ENCODE results near the gene PMEPA1.

The PMEPA1 gene

DNA sequence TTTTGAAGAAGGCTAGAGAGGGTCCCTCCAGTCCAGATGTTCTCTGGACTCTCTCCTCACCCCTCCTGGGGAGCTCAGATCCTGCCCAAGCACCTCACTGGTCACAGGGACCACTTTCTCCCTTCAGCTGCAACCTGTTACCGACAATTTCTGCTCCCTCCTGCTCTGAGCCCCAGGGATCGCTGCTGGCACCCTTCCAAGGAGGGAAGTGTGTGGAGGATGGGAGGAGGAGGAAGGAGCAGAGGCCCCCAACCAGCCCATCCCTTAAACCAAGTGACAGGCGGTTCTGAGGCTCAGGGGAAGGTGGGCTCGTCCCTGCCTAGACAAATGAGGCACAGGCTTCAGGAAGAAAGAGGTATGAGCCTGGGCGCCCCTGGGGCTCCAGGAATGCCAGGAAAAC is 13.9 kb downstream of the PMEPA1 start:
- no peaks in the 10 kb centered on the region for H3K27me3 ChIP-seq (ENCODE audit: control insufficient read depth, insufficient read depth, low read length)
- H3K36me3 ChIP-seq (ENCODE audit: control insufficient read depth, insufficient read depth, low read length): no peaks in the 10 kb centered on the region
- H3K4me1 ChIP-seq (ENCODE audit: control insufficient read depth, insufficient read depth, low read length): no peaks in the 10 kb centered on the region
- no peak overlapping the region for H3K27ac ChIP-seq (ENCODE audit: low read depth, low read length)
- no peak overlapping the region for H3K9ac ChIP-seq (ENCODE audit: low read length)
- no peak overlapping the region for H3K4me3 ChIP-seq (ENCODE audit: low read length)

DNA sequence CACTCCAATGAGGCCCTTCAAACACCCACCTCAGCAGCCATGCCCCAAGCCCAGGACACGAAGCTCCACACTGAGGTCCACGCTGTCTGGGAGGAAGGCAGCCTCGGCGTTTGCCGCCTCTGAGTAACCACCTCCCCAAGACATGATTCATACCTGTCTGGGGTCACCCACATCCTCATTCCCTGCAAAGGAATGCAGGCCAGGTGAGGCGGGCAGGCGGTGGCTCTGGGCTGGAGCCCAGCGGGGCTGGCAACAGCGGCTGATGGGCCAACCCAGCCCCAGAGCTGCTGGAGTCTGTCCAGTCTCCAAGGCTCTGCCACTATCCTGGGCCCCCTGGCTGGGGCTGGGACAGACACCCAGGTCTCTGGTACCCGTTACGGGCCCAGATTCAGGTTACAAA is 14.8 kb downstream of the PMEPA1 start:
- Histone ChIP-seq H3K9ac (ENCODE audit: low read length) (no peak overlapping the region), H3K27ac (ENCODE audit: low read depth, low read length) (no peak overlapping the region), H3K4me3 (ENCODE audit: low read length) (no peak overlapping the region), H3K4me1 (ENCODE audit: control insufficient read depth, insufficient read depth, low read length) (no peaks in the 10 kb centered on the region), H3K27me3 (ENCODE audit: control insufficient read depth, insufficient read depth, low read length) (no peaks in the 10 kb centered on the region), H3K36me3 (ENCODE audit: control insufficient read depth, insufficient read depth, low read length) (no peaks in the 10 kb centered on the region)

DNA sequence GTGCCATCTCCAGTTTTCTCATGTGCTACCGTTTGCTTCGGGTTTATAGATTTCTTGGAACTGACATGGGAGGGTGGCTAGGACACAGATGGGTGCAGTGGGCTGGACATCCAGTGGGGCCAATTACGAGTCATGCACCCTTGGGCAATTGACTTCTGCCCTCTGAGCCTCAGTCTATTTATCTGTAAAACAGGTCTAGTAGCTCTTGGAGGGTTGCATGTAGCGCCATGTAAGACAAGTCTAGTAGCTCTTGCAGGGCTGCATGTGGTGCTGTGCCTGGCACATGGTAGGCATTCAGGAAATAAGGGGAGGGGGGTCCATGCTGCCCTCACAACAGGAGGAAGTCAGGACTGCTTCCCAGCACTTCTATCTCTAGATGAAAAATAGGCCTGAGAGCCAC is 15.3 kb downstream of the PMEPA1 start:
- no peak overlapping the region for H3K27ac ChIP-seq (ENCODE audit: low read depth, low read length)
- H3K4me1 ChIP-seq (ENCODE audit: control insufficient read depth, insufficient read depth, low read length): no peaks in the 10 kb centered on the region
- H3K36me3 ChIP-seq (ENCODE audit: control insufficient read depth, insufficient read depth, low read length): no peaks in the 10 kb centered on the region
- no peaks in the 10 kb centered on the region for H3K27me3 ChIP-seq (ENCODE audit: control insufficient read depth, insufficient read depth, low read length)
- no peak overlapping the region for H3K9ac ChIP-seq (ENCODE audit: low read length)
- H3K4me3 ChIP-seq (ENCODE audit: low read length): no peak overlapping the region

DNA sequence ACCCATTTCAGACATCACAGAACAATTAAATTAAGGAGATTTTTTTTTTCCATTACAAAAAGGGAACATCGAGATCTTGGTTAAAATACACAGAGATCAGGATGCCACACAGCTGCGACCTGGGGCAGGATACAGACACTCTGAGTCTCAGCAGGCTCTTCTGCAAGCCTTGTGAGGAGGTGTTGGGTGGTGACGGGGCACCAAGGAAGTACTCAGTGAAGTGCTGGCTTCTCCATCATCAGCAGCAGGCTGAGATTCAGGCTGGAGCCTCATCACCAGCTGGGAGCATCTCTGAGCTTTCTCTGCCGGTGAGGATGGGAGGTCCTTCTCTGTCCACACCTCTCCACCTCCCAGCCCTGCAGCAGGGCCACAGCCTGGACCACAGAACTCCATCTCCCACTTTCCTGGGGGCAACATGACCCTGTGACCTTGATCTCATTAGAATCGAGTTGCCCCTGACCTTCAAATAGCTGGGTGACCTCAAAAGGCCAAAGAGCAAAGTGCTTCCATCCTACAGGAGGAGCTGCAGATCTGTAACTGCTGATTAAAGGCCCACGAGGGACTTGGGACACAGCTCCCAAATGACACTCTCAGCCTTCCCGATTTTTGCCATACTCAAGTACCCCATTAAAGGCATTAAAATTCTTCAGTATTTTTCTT is 16.0 kb downstream of the PMEPA1 start:
- Histone ChIP-seq H3K36me3 (ENCODE audit: control insufficient read depth, insufficient read depth, low read length) (no peaks in the 10 kb centered on the region), H3K4me1 (ENCODE audit: control insufficient read depth, insufficient read depth, low read length) (no peaks in the 10 kb centered on the region), H3K27me3 (ENCODE audit: control insufficient read depth, insufficient read depth, low read length) (no peaks in the 10 kb centered on the region), H3K27ac (ENCODE audit: low read depth, low read length) (no peak overlapping the region), H3K4me3 (ENCODE audit: low read length) (no peak overlapping the region), H3K9ac (ENCODE audit: low read length) (no peak overlapping the region)

DNA sequence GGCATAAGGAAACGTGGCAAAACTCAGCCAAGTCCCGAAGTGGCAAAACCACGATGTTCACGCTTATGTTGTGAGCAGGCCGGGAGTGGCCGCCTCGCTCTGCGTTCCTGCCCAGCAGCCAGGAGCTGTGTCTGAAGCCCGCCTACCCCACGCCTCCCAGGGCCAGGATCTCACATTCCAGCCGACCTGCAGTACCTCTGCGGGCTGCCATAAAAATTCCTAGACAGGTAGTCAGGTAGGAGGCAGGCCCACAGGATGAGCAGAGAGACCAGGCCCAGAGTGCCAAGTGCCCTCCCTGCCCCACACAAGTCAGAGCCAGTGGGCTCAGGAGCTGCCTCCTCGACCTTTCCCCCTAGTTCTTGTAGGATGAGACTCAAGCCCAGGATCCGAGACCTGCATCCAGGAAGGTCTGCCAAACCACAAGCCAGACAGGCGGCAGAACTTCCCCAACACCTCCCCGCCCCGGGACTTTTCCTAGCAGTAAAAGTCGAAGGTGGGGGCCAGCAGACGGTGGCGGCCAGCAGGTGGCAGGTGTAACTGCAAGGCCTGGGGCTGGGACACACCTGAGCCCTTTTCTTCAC is 16.7 kb downstream of the PMEPA1 start:
- no peaks in the 10 kb centered on the region for H3K4me1 ChIP-seq (ENCODE audit: control insufficient read depth, insufficient read depth, low read length)
- H3K9ac ChIP-seq (ENCODE audit: low read length): no peak overlapping the region
- no peak overlapping the region for H3K27ac ChIP-seq (ENCODE audit: low read depth, low read length)
- no peaks in the 10 kb centered on the region for H3K36me3 ChIP-seq (ENCODE audit: control insufficient read depth, insufficient read depth, low read length)
- no peaks in the 10 kb centered on the region for H3K27me3 ChIP-seq (ENCODE audit: control insufficient read depth, insufficient read depth, low read length)
- no peak overlapping the region for H3K4me3 ChIP-seq (ENCODE audit: low read length)

DNA sequence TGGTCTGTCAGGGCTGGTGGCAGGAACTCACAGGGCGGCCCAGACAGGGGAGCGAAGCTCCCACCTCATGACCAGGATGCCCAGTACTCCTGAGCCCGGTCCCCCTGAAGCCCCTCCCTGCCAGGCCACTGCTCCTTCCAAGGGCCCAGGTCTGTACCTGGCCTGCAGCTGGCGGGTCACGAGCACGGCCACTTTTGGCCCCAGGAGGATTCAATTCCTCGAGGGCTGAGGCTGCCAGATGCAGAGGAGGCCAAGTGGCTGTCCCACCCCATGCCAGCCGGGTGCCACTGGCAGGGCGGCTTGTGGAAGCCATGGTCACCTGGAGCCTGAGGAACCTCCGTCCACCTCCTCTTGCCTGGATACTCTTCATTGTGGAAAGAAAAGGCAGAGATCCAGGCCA is 17.4 kb downstream of the PMEPA1 start:
- H3K27me3 ChIP-seq (ENCODE audit: control insufficient read depth, insufficient read depth, low read length): no peaks in the 10 kb centered on the region
- no peak overlapping the region for H3K4me3 ChIP-seq (ENCODE audit: low read length)
- H3K27ac ChIP-seq (ENCODE audit: low read depth, low read length): no peak overlapping the region
- H3K4me1 ChIP-seq (ENCODE audit: control insufficient read depth, insufficient read depth, low read length): no peaks in the 10 kb centered on the region
- H3K9ac ChIP-seq (ENCODE audit: low read length): no peak overlapping the region
- H3K36me3 ChIP-seq (ENCODE audit: control insufficient read depth, insufficient read depth, low read length): no peaks in the 10 kb centered on the region

DNA sequence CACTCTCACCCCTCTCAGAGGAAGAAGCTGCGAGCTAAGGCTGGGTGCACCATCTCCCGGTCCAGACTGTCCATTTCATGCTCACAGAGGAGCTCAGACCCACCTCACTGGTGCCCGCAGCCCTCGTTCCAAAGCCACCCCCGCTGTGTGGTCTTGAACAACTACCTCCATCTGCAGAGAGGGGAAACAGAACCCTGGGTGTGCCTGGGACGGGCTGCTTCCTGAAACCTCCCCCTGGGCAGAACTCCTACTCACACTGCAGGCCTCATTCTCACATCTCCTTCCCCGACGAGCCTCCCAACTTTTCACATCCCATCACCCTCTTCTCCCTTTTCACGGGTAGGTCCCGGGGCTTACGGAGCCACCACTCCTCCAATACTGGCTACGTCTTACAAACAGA is 18.1 kb downstream of the PMEPA1 start:
- Histone ChIP-seq H3K27me3 (ENCODE audit: control insufficient read depth, insufficient read depth, low read length) (no peaks in the 10 kb centered on the region), H3K4me3 (ENCODE audit: low read length) (no peak overlapping the region), H3K4me1 (ENCODE audit: control insufficient read depth, insufficient read depth, low read length) (no peaks in the 10 kb centered on the region), H3K36me3 (ENCODE audit: control insufficient read depth, insufficient read depth, low read length) (no peaks in the 10 kb centered on the region), H3K27ac (ENCODE audit: low read depth, low read length) (no peak overlapping the region), H3K9ac (ENCODE audit: low read length) (no peak overlapping the region)

DNA sequence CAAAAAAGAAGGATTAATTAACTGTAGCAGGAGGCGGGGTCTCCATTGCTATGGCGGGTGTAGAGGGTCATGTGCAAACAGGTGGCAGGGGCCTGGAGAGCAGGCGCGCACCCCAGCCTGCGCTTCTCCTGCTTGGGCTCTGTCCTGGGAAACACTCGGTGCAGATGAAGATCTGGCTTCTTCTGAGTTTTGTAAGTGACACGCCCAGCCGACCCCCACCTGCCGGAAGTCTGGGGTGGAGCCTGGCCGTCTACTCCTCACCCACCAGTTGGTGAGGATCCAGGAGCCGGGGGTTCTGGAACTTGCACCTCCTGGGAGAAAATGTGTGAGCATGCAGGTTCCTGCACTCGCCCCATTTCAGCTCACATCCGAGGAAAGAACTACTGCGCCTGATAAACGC is 19.3 kb downstream of the PMEPA1 start:
- Histone ChIP-seq H3K4me3 (ENCODE audit: low read length) (no peak overlapping the region), H3K9ac (ENCODE audit: low read length) (no peak overlapping the region), H3K27ac (ENCODE audit: low read depth, low read length) (no peak overlapping the region), H3K27me3 (ENCODE audit: control insufficient read depth, insufficient read depth, low read length) (no peaks in the 10 kb centered on the region), H3K36me3 (ENCODE audit: control insufficient read depth, insufficient read depth, low read length) (no peaks in the 10 kb centered on the region), H3K4me1 (ENCODE audit: control insufficient read depth, insufficient read depth, low read length) (peaks cover 8% of the 10 kb centered on the region)

DNA sequence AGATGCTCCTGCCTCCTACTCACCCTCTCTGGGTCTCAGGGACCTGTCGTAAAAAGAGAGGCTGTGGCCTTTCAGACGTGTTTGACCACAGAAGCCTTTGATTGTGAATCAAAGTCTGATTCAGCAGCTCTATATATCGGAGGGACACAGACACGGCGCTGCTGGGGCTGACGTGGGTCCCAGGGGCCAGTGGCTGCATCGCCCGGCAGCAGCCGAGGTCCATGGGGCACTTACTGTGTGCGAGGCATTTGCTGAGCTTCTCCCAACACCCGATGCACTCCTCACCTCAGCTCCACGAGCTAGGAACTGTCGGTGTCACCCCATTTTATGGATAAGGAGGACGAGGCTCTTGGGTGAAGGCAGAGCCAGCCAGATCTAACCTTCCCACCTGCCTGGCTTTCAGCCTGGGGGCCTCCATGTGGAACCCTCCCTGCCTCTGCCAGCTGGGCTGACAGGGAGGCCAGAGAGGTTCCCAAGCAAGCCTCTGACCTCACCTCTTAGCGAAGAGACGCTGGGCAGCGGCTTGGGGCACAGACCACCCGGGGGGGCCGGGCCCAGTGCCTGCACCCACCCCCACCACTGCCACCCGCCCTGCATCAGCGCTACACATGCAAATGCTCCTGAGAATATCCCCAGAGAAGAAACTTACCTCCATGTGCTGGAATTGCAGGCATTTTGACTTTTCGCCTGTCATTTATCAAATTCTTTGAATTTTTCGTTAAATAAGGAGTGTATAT is 19.9 kb downstream of the PMEPA1 start:
- Histone ChIP-seq H3K4me1 (ENCODE audit: control insufficient read depth, insufficient read depth, low read length) (peaks cover 11% of the 10 kb centered on the region), H3K4me3 (ENCODE audit: low read length) (no peak overlapping the region), H3K36me3 (ENCODE audit: control insufficient read depth, insufficient read depth, low read length) (no peaks in the 10 kb centered on the region), H3K9ac (ENCODE audit: low read length) (no peak overlapping the region), H3K27me3 (ENCODE audit: control insufficient read depth, insufficient read depth, low read length) (no peaks in the 10 kb centered on the region), H3K27ac (ENCODE audit: low read depth, low read length) (no peak overlapping the region)

DNA sequence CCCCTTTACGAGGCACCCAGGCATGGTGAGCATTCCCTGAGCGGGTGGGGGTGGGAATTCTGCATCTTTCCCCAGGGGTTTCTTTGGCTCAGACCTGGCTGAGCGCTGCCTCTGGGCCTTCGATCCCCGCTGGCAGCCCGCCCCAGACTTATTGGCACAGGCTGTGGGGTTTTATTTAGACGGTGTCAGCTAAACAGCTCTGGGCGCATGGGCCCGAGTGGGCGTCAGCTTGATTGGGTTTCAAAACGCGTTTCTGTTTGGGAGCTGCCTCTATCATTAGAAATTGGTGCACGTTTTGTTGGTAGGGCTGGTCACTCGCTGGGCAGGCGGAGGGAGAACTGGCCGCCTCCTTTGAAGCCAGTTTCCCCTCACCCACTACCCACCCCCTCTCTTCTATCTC is 21.0 kb downstream of the PMEPA1 start:
- Histone ChIP-seq H3K4me1 (ENCODE audit: control insufficient read depth, insufficient read depth, low read length) (peaks cover 14% of the 10 kb centered on the region), H3K27ac (ENCODE audit: low read depth, low read length) (no peak overlapping the region), H3K9ac (ENCODE audit: low read length) (no peak overlapping the region), H3K27me3 (ENCODE audit: control insufficient read depth, insufficient read depth, low read length) (no peaks in the 10 kb centered on the region), H3K4me3 (ENCODE audit: low read length) (no peak overlapping the region), H3K36me3 (ENCODE audit: control insufficient read depth, insufficient read depth, low read length) (no peaks in the 10 kb centered on the region)

DNA sequence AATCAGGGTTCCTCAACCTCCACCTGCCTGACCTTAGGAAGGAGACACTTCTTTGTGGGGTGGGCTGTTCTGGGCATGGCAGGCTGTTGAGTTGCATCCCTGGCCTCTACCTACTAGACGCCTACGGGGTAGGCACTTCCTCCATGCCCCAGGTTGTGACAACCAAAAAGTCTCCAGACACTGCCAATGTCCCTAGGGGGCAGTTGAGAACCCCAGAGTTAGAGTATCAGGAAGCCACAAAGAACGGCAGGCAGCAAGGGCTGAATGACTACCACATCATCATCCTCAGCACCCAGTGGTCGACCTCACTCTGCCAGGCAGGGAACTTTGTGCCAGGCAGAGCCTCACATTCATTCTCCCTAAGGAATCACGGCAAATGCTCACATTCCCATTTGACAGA is 21.5 kb downstream of the PMEPA1 start:
- Histone ChIP-seq H3K36me3 (ENCODE audit: control insufficient read depth, insufficient read depth, low read length) (no peaks in the 10 kb centered on the region), H3K27ac (ENCODE audit: low read depth, low read length) (no peak overlapping the region), H3K9ac (ENCODE audit: low read length) (no peak overlapping the region), H3K4me1 (ENCODE audit: control insufficient read depth, insufficient read depth, low read length) (peaks cover 18% of the 10 kb centered on the region), H3K4me3 (ENCODE audit: low read length) (no peak overlapping the region), H3K27me3 (ENCODE audit: control insufficient read depth, insufficient read depth, low read length) (no peaks in the 10 kb centered on the region)

DNA sequence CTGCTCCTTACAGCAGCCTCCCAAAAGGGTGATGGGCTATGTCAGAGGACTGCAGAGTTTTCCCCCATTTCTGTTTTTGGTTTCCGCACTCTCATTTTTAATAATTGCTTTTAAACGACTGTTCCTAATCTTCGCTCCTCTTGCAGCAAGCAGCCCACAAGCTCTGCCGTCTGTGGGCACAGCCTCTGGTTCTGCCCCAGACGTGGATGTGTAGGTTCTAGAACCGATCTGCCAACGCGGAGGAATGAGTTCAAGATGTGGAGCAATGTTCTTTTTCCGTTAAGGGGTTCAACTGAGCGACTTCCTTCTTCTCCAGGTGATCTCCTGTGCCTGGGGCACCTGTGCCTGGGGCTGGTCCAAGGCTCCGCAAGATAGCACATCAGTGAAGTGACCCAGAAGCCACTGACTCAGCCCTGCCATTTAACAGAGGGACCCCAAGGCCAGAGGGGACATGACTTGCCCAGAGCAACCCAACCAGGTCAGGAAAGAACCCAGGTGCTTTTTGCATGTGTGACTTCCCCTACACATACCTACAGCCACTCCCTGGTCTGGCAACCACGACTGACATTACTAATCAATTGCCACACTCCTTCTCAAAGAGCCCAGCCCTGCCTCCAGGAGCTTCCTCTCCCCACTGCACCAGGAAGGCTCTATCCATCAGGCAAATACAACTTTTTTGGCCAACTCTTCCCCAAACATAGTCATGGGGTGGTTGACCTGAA is 22.7 kb downstream of the PMEPA1 start:
- Histone ChIP-seq H3K4me1 (ENCODE audit: control insufficient read depth, insufficient read depth, low read length) (peaks cover 26% of the 10 kb centered on the region), H3K27ac (ENCODE audit: low read depth, low read length) (no peak overlapping the region)

More for the DNA sequence above, 22.7 kb downstream of the PMEPA1 start:
- Histone ChIP-seq H3K9ac (ENCODE audit: low read length) (no peak overlapping the region), H3K4me3 (ENCODE audit: low read length) (no peak overlapping the region), H3K36me3 (ENCODE audit: control insufficient read depth, insufficient read depth, low read length) (no peaks in the 10 kb centered on the region), H3K27me3 (ENCODE audit: control insufficient read depth, insufficient read depth, low read length) (no peaks in the 10 kb centered on the region)
